ENCODE measurements around the gene RRP15. TPM values are rescaled to one million over a fixed set of nuclear protein-coding genes. Genes with fewer than 3 reads are reported as not detected.

The RRP15 gene
- total RNA-seq, 1 experiment from 2014 or later: 38.4 TPM

DNA sequence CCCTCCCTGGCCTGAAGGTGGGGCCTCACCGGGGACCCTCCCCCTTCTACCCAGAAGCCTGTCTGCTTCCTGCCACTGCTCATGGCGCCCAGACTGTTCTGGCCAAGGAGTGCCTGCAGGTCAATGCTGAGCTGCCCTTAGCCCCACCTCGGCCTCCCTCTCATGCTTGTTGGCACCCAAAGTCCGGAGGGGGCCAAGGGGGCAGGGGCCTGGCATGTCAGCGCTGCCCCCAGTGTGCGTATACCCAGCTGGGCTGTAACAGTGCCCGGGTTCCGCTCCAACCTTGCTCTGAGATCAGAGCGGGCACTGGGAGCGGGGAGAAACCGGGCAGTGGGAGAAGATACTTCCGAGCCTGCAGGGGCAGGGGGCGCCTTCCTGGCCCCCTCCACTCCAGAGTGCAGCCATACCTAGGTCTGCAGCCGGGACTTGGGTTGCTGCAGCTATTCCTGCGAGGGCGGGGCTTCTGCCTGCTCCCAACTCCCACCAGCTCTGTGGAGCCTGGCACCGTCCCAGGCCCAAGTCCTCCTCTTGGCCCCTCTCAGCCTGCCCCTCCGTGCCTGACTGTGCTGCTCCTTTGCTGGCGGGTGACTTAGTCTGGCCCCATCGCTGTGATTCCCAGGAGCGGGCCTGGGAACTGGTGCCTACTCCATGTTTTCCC lies 38.6 kb downstream of the RRP15 start:
- Histone ChIP-seq H3K4me3 (ENCODE audit: low read depth, low read length, poor library complexity, severe bottlenecking) (no peak overlapping the region), H3K27ac (ENCODE audit: low read depth, low read length, poor library complexity, severe bottlenecking) (no peak overlapping the region), H3K9me3 (ENCODE audit: low read depth, low read length, poor library complexity, severe bottlenecking) (no peaks in the 10 kb centered on the region), H3K27me3 (replicated peaks; ENCODE audit: insufficient read depth, low read depth, low read length, poor library complexity) (no peaks in the 10 kb centered on the region), H3K4me1 (ENCODE audit: insufficient read depth, low read length, poor library complexity, severe bottlenecking) (no peaks in the 10 kb centered on the region), H3K36me3 (ENCODE audit: insufficient read depth, low read length, poor library complexity, severe bottlenecking) (no peaks in the 10 kb centered on the region)
- DNase-seq (ENCODE audit: low spot score): no peak
- CTCF ChIA-PET: no interaction called here
- TF ChIP-seq, protein P1, sequence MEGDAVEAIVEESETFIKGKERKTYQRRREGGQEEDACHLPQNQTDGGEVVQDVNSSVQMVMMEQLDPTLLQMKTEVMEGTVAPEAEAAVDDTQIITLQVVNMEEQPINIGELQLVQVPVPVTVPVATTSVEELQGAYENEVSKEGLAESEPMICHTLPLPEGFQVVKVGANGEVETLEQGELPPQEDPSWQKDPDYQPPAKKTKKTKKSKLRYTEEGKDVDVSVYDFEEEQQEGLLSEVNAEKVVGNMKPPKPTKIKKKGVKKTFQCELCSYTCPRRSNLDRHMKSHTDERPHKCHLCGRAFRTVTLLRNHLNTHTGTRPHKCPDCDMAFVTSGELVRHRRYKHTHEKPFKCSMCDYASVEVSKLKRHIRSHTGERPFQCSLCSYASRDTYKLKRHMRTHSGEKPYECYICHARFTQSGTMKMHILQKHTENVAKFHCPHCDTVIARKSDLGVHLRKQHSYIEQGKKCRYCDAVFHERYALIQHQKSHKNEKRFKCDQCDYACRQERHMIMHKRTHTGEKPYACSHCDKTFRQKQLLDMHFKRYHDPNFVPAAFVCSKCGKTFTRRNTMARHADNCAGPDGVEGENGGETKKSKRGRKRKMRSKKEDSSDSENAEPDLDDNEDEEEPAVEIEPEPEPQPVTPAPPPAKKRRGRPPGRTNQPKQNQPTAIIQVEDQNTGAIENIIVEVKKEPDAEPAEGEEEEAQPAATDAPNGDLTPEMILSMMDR (conservative IDR thresholded peaks at IDR 0.05; ENCODE audit: low read depth, low read length): no peak
- no peak for TF ChIP-seq EZH2 (IDR thresholded peaks at IDR 0.05; ENCODE audit: borderline replicate concordance, low read depth, low read length, poor library complexity, severe bottlenecking)
- intact Hi-C loops (cut with micrococcal nuclease; ENCODE audit: unreplicated experiment): no loop called here
- POLR2A ChIA-PET (ENCODE audit: low non-redundant PET): no interaction called here
- BruUV-seq (replicated peaks): no TSS peak

DNA sequence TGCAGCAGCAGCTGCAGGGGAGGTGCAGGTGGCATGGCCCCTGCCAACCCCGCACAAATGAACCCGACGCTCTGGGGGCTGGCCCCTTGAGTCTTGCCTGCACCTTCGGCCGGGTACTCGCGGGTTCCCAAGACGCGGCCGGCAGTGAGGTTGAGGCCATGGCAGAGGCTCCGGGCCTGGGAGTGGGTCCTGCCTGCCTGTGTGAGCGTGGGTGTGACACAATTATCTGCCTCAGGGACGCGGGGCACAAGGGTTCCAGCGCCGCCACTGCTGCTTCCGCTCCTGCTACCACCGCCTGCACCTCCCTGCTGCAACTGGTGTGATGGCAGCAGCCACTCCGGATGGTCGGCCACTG lies 39.1 kb downstream of the RRP15 start:
- Histone ChIP-seq H3K4me3 (ENCODE audit: low read depth, low read length, poor library complexity, severe bottlenecking) (no peak overlapping the region), H3K4me1 (ENCODE audit: insufficient read depth, low read length, poor library complexity, severe bottlenecking) (no peaks in the 10 kb centered on the region), H3K9me3 (ENCODE audit: low read depth, low read length, poor library complexity, severe bottlenecking) (no peaks in the 10 kb centered on the region), H3K27ac (ENCODE audit: low read depth, low read length, poor library complexity, severe bottlenecking) (no peak overlapping the region), H3K27me3 (replicated peaks; ENCODE audit: insufficient read depth, low read depth, low read length, poor library complexity) (no peaks in the 10 kb centered on the region), H3K36me3 (ENCODE audit: insufficient read depth, low read length, poor library complexity, severe bottlenecking) (no peaks in the 10 kb centered on the region)
- DNase-seq (ENCODE audit: low spot score): no peak
- TF ChIP-seq, protein P1 (conservative IDR thresholded peaks at IDR 0.05; ENCODE audit: low read depth, low read length): no peak
- no peak for TF ChIP-seq EZH2 (IDR thresholded peaks at IDR 0.05; ENCODE audit: borderline replicate concordance, low read depth, low read length, poor library complexity, severe bottlenecking)
- ChIA-PET POLR2A (ENCODE audit: low non-redundant PET) (no interaction called here), CTCF (no interaction called here)
- intact Hi-C loops (cut with micrococcal nuclease; ENCODE audit: unreplicated experiment): no loop called here
- no TSS peak for BruUV-seq (replicated peaks)

DNA sequence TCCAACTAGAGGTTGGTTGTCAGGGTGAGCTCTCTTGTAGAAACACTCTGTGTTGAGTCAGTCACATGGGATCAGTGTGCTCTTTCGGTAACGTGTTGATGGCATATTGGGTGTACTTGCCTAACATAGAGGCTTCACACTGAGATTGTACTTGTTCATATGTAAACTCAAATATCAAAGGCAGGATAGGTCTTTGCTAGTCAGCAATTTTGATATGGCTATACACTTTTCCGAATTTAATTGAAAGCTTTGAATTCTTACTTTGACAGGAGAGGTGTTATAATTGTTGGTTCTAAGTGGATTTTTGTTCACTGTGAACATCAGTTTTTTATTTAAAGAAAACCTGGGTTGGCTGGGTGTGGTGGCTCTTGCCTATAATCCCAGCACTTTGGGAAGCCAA lies 43.7 kb downstream of the RRP15 start:
- CTCF ChIA-PET: interaction anchor here (0.6 kb wide), 1 partner anchor 255 kb away, joined by 11 read pairs; no protein-coding TSS in a partner anchor
- Histone ChIP-seq H3K27ac (ENCODE audit: low read depth, low read length, poor library complexity, severe bottlenecking) (no peak overlapping the region), H3K4me3 (ENCODE audit: low read depth, low read length, poor library complexity, severe bottlenecking) (no peak overlapping the region), H3K27me3 (replicated peaks; ENCODE audit: insufficient read depth, low read depth, low read length, poor library complexity) (no peaks in the 10 kb centered on the region), H3K4me1 (ENCODE audit: insufficient read depth, low read length, poor library complexity, severe bottlenecking) (no peaks in the 10 kb centered on the region), H3K9me3 (ENCODE audit: low read depth, low read length, poor library complexity, severe bottlenecking) (no peaks in the 10 kb centered on the region), H3K36me3 (ENCODE audit: insufficient read depth, low read length, poor library complexity, severe bottlenecking) (peaks cover 4% of the 10 kb centered on the region)
- intact Hi-C loops (cut with micrococcal nuclease; ENCODE audit: unreplicated experiment): no loop called here
- DNase-seq (ENCODE audit: low spot score): no peak
- TF ChIP-seq, protein P1 (conservative IDR thresholded peaks at IDR 0.05; ENCODE audit: low read depth, low read length): no peak
- no peak for TF ChIP-seq EZH2 (IDR thresholded peaks at IDR 0.05; ENCODE audit: borderline replicate concordance, low read depth, low read length, poor library complexity, severe bottlenecking)
- POLR2A ChIA-PET (ENCODE audit: low non-redundant PET): interaction anchor here (0.6 kb wide), 1 partner anchor 1850 kb away, joined by 10 read pairs; no protein-coding TSS in a partner anchor
- BruUV-seq (replicated peaks): no TSS peak

All from A673 (cell line).